Immature natural killer cell (primary cell): Measurements from ENCODE around the gene PIP5K1C. TPM values are rescaled to one million over a fixed set of nuclear protein-coding genes. Genes with fewer than 3 reads are reported as not detected.
"Not testable (repeated sequence)": the region's sequence is repeated elsewhere in the genome, so short reads cannot be mapped to it uniquely, and the experiment has no call there.

Experiments
- DNase-seq, 3 donors: peaks; one replicate each; pipeline ENCODE4 v3.0.0; 2022; ENCODE audit warnings: mixed read lengths in 1 of 3
- H3K27ac Mint-ChIP-seq, 6 donors: one replicate each; pipeline ENCODE4 v1.8.0; 2020; ENCODE audit warnings: mixed read lengths in 6 of 6, mild to moderate bottlenecking in 5 of 6, inconsistent platforms in 4 of 6, moderate library complexity in 3 of 6
- H3K27me3 Mint-ChIP-seq, 3 donors: one replicate each; pipeline ENCODE4 v1.8.0; 2020 to 2021; ENCODE audit warnings: low read depth in 3 of 3, mild to moderate bottlenecking in 3 of 3, mixed read lengths in 3 of 3, moderate library complexity in 3 of 3, inconsistent platforms in 1 of 3
- H3K36me3 Mint-ChIP-seq, 3 donors: one replicate each; pipeline ENCODE4 v1.8.0; 2020; ENCODE audit warnings: mixed read lengths in 3 of 3, inconsistent platforms in 2 of 3, mild to moderate bottlenecking in 2 of 3
- H3K4me1 Mint-ChIP-seq, 2 donors: one replicate each; pipeline ENCODE4 v1.8.0; 2020; ENCODE audit warnings: inconsistent platforms in 2 of 2, mild to moderate bottlenecking in 2 of 2, mixed read lengths in 2 of 2, moderate library complexity in 1 of 2
- H3K4me3 Mint-ChIP-seq, 5 donors: one replicate each; pipeline ENCODE4 v1.8.0; 2020; ENCODE audit warnings: mild to moderate bottlenecking in 5 of 5, mixed read lengths in 5 of 5, inconsistent platforms in 3 of 5, moderate library complexity in 3 of 5
- H3K9me3 Mint-ChIP-seq, 6 donors: one replicate each; pipeline ENCODE4 v1.8.0; 2020; ENCODE audit warnings: mild to moderate bottlenecking in 6 of 6, mixed read lengths in 6 of 6, inconsistent platforms in 4 of 6, moderate library complexity in 3 of 6
- polyA plus RNA-seq, 3 donors: library from polyadenylated mRNA; unstranded; fragments of 300-500 nt; fragmentation: Illumina TruSeq; gene quantifications; one replicate each; pipeline ENCODE4 v1.2.3, GENCODE V29; 2021

The PIP5K1C gene
- polyA plus RNA-seq, 3 donors from 2014 or later: 4.3 to 25.7 TPM; not detected in 1

DNA sequence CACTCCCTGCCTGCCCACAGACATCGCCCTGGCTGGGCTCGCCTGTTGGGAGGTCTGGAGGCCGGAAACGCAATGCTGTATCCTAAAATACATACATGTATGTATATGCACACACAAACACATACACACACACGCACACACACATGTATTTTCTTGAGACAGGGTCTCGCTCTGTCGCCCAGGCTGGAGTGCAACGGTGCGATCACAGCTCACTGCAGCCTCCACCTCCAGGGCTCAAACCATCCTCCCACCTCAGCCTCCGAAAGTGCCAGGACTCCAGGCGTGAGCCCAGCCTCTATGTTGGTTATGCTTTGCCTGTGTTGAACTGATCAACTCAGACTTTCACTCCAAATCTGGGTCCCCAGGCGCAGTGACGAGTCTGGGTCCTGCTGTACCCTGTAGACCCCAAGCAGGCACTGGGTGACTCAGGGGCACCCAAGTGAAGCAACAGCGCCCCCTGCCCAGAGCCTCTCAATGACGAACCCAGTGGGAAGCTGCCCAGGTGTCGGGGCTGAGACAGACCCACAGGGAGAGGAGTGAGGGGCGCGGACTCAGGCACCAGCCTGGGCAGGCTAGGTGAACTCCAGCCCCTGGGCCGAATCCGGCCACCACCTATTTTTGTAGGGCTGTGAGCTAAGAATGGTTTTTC lies 46.3 kb downstream of the PIP5K1C start:
- H3K27me3 Mint-ChIP-seq: peaks cover 0 to 2% (median 0%) of the 10 kb centered on the region in 3 donors
- no peak for DNase-seq
- peaks cover 0 to 9% (median 3%) of the 10 kb centered on the region in 3 donors for H3K36me3 Mint-ChIP-seq
- H3K9me3 Mint-ChIP-seq: no peaks in the 10 kb centered on the region
- no peaks in the 10 kb centered on the region for H3K4me1 Mint-ChIP-seq
- no peak overlapping the region for H3K27ac Mint-ChIP-seq
- H3K4me3 Mint-ChIP-seq: no peak overlapping the region

DNA sequence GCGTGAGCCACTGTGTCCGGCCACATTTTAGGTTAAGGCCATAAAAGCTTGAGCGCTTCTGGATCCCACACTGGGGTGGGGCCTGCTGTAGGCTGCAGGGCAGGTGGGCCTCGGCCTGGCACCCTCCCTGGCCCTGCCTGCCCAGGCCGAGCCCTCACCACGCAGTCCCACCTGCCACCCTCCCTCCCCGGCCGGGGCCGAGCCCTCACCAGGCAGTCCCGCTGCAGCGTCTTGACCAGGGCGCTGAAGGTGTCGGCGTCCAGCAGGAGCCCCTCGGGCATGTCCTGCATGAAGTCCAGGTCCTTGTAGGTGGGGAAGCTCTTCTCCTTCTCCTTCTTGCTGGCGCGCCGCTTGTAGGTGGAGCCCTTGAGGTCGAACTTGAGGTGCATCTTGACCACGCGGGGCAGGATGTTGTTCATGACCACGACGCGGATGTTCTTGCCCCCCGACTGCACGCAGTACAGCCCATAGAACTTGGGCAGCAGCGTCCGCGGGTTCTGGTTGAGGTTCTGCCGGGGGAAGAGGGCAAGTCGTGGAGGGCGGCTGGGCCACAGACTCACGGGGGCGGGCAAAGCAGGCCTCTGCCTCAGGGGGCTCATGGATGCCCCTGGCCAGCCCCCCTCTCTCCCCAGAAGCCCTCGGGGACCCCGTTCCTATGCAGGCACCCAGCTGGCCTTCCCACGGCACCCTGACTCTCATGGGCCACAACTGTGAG lies 47.0 kb downstream of the PIP5K1C start:
- H3K27me3 Mint-ChIP-seq: peaks cover 0 to 2% (median 0%) of the 10 kb centered on the region in 3 donors
- DNase-seq: no peak
- H3K36me3 Mint-ChIP-seq: peaks cover 0 to 9% (median 3%) of the 10 kb centered on the region in 3 donors
- H3K4me3 Mint-ChIP-seq: no peak overlapping the region
- no peaks in the 10 kb centered on the region for H3K4me1 Mint-ChIP-seq
- H3K27ac Mint-ChIP-seq: no peak overlapping the region
- no peaks in the 10 kb centered on the region for H3K9me3 Mint-ChIP-seq

DNA sequence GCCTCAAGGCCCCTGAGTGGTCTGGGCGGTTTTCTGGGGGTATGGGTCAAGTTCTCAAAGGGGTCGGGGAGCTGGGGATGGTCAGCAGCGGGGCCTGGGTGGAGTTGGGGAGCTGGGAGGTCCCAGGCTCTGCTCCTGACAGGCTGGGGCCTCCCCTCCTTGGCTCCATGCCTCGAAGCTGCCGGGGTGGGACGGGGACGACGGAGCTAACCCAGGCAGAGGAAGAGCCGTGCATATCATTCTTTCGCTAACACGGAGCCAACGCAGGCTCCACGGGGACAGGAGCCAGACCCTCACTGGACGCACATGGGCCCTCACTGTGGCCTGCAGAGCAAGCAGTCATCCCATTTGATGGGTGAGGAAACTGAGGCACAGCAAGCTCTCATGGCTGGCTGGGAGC lies 47.8 kb downstream of the PIP5K1C start:
- no peak for DNase-seq
- H3K9me3 Mint-ChIP-seq: no peaks in the 10 kb centered on the region
- H3K36me3 Mint-ChIP-seq: peaks cover 0 to 6% (median 3%) of the 10 kb centered on the region in 3 donors
- H3K4me3 Mint-ChIP-seq: no peak overlapping the region
- no peak overlapping the region for H3K27ac Mint-ChIP-seq
- H3K4me1 Mint-ChIP-seq: no peaks in the 10 kb centered on the region
- peaks cover 0 to 2% (median 0%) of the 10 kb centered on the region in 3 donors for H3K27me3 Mint-ChIP-seq

DNA sequence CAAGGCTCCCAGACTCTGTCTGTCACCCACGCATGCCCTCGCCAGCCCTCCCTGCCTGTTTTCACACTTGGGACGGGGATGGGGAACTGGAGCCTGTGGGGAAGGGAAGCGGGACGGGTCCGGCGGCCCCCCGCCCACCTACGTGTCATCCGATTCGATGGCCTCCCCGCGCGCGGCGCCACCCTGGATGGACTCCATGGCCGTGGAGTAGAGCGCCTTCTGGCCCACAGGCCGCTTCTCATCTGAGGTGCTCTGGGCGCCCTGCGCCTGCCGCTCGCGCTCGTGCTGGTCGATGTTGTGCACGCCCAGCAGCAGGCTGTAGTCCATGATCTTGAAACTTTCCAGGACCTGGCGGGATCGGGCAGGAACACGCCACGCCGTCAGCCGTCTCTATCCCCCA lies 48.6 kb downstream of the PIP5K1C start:
- no peak overlapping the region for H3K4me3 Mint-ChIP-seq
- no peak overlapping the region for H3K27ac Mint-ChIP-seq
- no peaks in the 10 kb centered on the region for H3K36me3 Mint-ChIP-seq
- H3K9me3 Mint-ChIP-seq: no peaks in the 10 kb centered on the region
- DNase-seq: no peak
- peaks cover 0 to 2% (median 0%) of the 10 kb centered on the region in 3 donors for H3K27me3 Mint-ChIP-seq
- no peaks in the 10 kb centered on the region for H3K4me1 Mint-ChIP-seq

DNA sequence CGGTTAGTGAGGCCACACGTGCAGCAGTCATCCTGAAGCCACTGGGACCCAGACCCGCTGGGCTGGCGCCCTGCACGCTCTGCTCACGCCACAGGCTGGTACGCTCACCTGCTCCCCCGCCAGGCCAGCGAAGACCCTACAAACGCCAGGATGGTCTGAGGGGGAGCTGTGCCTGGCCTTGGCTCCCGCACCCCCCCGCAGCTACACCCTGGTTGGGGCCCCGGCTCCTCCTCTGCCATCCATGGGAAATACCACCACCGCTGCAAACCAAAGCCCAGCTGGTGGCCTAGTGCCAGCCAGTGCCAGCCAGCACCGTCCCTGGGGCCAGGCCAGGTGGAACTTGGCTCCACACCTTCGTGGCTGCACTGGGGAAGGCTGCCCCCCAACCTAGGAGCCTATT lies 50.4 kb downstream of the PIP5K1C start:
- Mint-ChIP-seq H3K9me3 (no peaks in the 10 kb centered on the region), H3K27me3 (peaks cover 0 to 2% (median 0%) of the 10 kb centered on the region in 3 donors), H3K36me3 (no peaks in the 10 kb centered on the region), H3K27ac (no peak overlapping the region), H3K4me3 (no peak overlapping the region), H3K4me1 (no peaks in the 10 kb centered on the region)
- DNase-seq: no peak

DNA sequence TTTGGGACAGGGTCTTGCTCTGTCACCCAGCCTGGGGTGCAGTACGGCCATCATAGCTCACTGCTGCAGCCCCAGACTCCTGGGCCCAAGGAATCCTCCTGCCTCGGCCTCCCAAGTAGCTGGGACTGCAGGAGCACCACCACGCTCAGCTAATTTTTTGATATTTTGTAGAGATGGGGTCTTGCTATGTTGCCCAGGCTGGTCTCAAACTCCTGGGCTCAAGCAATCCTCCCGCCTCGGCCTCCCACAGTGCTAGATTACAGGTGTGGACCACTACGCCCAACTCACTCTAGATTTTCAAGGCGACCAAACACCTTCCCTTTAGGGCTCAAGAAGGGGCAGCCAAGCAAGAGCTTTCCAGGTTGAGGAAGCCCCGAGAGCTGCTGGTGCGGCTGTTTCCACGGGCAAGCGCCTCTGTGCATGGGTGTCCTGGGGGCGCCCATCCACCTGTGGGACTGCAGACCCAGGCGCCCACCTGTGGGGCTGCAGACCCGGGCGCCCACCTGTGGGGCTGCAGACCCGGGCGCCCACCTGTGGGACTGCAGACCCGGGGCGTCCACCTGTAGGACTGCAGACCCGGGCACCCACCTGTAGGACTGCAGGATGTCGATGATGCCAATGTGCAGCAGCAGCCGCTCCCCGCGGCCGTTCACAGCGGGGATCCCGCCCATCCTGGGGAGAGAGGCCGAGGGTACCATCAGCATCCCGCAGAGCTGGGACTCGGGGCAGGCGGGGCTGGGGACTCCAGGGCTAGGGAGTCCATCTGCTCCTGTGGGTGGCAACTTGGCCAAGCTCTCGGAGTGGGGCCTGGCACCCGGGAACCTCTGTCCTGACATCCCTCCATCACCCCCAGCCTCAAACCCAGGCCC lies 52.0 kb downstream of the PIP5K1C start:
- H3K27ac Mint-ChIP-seq: no peak overlapping the region
- no peaks in the 10 kb centered on the region for H3K36me3 Mint-ChIP-seq
- no peaks in the 10 kb centered on the region for H3K4me1 Mint-ChIP-seq
- H3K4me3 Mint-ChIP-seq: no peak overlapping the region
- no peak for DNase-seq
- no peaks in the 10 kb centered on the region for H3K9me3 Mint-ChIP-seq
- H3K27me3 Mint-ChIP-seq: peaks cover 0 to 2% (median 0%) of the 10 kb centered on the region in 3 donors

DNA sequence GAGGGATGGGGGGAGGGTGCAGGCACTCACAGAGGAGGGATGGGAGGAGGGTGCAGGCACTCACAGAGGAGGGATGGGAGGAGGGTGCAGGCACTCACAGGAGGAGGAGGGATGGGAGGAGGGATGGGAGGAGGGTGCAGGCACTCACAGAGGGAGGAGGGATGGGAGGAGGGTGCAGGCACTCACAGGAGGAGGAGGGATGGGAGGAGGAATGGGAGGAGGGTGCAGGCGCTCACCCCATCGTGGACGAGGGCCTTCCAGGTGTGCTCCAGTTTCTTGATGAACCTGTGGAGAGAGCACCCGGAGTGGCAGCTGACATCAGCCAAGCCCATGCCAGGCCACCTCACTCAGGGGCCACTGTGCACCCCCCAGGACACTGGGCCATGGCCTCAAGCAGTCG lies 53.2 kb downstream of the PIP5K1C start:
- not testable (repeated sequence) for H3K27ac Mint-ChIP-seq, H3K27me3 Mint-ChIP-seq, H3K4me3 Mint-ChIP-seq, H3K4me1 Mint-ChIP-seq, H3K36me3 Mint-ChIP-seq, H3K9me3 Mint-ChIP-seq, DNase-seq

DNA sequence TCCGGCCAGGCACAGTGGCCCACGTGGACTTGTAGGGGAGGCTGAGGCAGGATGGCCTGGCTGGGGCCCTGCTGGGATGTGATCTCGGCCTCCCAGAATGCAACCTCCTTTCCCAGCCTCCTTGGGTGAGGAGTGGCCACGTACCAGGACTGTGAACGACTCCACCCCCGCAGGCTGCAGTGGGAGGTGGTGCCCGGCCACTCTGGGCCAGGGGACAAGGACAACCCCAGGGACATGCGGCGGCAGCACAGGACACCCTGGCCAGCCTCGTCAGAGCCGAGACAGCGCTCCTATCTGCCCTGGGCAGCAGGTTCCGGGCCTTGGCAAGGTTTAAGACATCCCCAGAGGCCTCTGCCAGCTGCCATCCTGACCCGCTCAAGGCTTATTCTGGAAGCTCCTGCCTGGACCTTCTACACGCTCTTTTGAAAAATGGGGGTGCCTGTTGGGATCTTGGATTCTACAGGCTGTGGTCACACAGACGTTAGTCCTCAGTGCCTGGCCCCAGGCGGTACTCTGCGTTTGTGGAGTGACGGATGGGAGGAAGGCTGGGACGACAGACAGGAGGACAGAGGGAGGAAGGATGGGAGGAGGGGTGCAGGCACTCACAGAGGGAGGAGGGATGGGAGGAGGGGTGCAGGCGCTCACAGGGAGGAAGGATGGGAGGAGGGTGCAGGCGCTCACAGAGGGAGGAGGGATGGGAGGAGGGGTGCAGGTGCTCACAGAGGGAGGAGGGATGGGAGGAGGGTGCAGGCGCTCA lies 53.8 kb downstream of the PIP5K1C start:
- no peak for DNase-seq
- Mint-ChIP-seq H3K4me3 (no peak overlapping the region), H3K36me3 (no peaks in the 10 kb centered on the region), H3K27ac (no peak overlapping the region), H3K27me3 (peaks cover 0 to 2% (median 0%) of the 10 kb centered on the region in 3 donors), H3K9me3 (no peaks in the 10 kb centered on the region), H3K4me1 (no peaks in the 10 kb centered on the region)

DNA sequence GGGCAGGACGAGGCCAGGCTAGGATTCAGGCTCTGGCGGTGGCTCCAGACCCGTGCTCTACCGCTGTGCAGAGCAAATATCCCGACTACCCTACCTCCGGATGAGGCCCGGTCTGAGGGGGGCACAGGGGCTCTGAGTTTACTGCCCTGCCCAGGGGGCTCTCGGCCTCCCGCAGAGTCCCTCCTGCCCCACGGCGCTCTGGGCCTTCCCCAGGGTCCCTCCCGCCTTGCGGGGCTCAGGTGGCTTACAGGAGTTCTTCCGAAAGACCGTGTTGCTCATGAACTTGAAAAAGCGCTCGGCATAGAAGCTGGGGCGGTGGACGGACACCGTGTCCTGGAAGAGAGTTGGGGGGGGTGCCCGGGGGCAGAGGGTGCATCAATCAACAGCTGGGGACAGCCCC lies 54.5 kb downstream of the PIP5K1C start:
- Mint-ChIP-seq H3K27ac (no peak overlapping the region), H3K9me3 (no peaks in the 10 kb centered on the region), H3K4me1 (no peaks in the 10 kb centered on the region), H3K4me3 (no peak overlapping the region), H3K36me3 (no peaks in the 10 kb centered on the region), H3K27me3 (no peaks in the 10 kb centered on the region)
- DNase-seq: no peak

DNA sequence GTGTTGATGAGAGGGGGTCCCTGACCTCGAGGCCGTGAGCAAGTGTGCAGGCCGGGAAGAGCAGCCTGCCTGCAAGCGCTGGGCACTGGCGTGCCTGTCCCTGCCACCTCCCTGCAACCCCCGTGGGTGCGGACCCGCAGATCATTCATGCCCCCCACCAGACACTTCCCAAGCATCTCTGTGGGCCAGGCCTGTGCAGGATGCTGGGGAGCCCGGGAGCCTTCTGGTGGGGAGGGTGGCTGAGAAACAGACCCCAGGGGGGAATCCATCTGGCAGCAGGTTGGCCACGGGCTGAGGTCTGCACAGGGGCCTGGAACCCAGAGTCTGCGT lies 55.2 kb downstream of the PIP5K1C start:
- H3K27ac Mint-ChIP-seq: no peak overlapping the region
- no peaks in the 10 kb centered on the region for H3K27me3 Mint-ChIP-seq
- H3K4me3 Mint-ChIP-seq: no peak overlapping the region
- no peaks in the 10 kb centered on the region for H3K9me3 Mint-ChIP-seq
- peaks cover 0 to under 1% (median 0%) of the 10 kb centered on the region in 3 donors for H3K36me3 Mint-ChIP-seq
- DNase-seq: no peak
- no peaks in the 10 kb centered on the region for H3K4me1 Mint-ChIP-seq

DNA sequence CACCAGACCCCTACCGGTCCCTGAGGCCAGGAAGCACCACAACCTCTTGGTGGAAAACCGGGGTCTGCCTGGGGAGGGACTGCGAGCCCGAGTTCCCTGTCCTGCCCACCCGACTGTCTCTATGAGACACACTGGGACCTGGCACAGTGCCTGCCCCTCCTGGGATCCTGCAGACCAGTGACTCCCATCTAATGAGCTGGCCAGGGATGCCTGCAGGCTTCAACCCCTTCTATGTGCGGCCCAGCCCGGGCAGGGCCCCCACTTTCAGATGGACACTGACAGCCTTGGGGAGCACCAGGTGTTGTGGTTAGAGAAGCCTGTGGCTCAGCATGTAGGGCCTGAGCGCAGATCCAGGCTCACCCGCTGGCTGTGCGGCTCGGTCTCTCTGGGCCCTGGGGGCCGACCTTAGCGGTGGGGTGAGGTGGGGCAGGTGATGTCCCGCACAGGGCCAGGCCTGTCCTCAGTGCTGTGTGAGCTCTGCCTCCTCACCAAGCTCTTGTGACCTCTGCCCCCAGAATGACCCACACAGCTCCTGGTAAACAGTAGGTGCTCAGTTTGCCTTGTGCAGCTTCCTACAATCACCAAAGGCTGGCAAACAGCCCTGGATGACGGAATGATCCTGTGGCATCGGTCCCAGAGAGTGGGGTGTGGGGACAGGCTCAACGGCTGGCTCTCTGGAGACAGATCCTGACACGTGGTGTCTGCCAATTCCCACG lies 55.8 kb downstream of the PIP5K1C start:
- DNase-seq: no peak
- H3K4me1 Mint-ChIP-seq: no peaks in the 10 kb centered on the region
- no peaks in the 10 kb centered on the region for H3K27me3 Mint-ChIP-seq
- no peak overlapping the region for H3K27ac Mint-ChIP-seq
- peaks cover 0 to 5% (median 0%) of the 10 kb centered on the region in 3 donors for H3K36me3 Mint-ChIP-seq
- H3K9me3 Mint-ChIP-seq: no peaks in the 10 kb centered on the region
- no peak overlapping the region for H3K4me3 Mint-ChIP-seq

DNA sequence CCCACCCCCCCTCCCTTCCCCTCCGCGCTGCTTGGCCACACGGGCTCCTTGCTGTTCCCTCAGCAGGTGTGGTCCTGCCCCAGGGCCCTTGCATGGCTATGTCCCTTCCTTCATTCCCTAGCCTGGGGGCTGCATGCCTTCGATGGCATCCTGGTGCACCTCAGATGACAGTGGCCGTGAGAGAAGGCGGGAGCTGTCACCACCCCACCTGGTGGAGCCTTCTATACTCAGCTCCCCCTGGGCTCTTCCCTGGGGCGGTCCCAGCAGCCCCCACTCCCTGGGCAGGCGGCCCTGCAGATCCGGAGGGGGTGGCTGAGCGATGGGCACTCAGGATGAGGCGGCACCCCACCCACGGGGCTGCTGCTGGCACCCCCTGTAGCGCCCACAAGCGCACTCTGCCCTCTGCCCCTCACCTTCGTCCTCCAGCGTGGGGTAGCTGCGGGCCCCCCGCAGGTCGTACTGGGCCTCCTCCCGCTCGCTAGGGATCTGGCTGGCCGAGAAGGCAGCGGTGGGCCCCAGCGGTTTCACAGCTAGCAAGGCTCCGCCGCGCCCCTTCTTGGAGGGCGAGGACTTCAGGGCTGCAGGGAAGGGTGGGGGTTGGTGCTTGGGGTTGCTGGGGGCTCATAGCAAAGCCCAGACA lies 56.5 kb downstream of the PIP5K1C start:
- H3K27me3 Mint-ChIP-seq: no peaks in the 10 kb centered on the region
- H3K27ac Mint-ChIP-seq: no peak overlapping the region
- H3K36me3 Mint-ChIP-seq: peaks cover 0 to 5% (median 0%) of the 10 kb centered on the region in 3 donors
- no peaks in the 10 kb centered on the region for H3K4me1 Mint-ChIP-seq
- H3K9me3 Mint-ChIP-seq: no peaks in the 10 kb centered on the region
- no peak overlapping the region for H3K4me3 Mint-ChIP-seq
- no peak for DNase-seq
